Neural progenitor cell (in vitro differentiated cells): ENCODE measurements around the gene TAOK2.

Experiments
- CTCF ChIP-seq: fragments of 200-600 bp; sonication (generic); IDR thresholded peaks from 2 replicates; pipeline ENCODE4 v1.5.1; 2017; ENCODE audit warnings: antibody characterized with exemption, mild to moderate bottlenecking
- EZH2 ChIP-seq: fragments of 200-600 bp; sonication (generic); IDR thresholded peaks from 2 replicates; pipeline ENCODE4 v1.6.1; 2017; ENCODE audit warnings: antibody characterized with exemption, mild to moderate bottlenecking, moderate library complexity
- EZH2phosphoT487 ChIP-seq: fragments of 200-600 bp; sonication (generic); IDR thresholded peaks from 2 replicates; pipeline ENCODE4 v1.6.1; 2017; ENCODE audit warnings: antibody characterized with exemption

GRCh38 chr16:30023586-30023985, 49.9 kb downstream of the TAOK2 start:
- TF ChIP-seq CTCF (no peak), EZH2 (no peak), EZH2phosphoT487 (no peak)
